ENCODE data around the gene BICDL1.

Gene BICDL1

GRCh38 chr12:120132054-120132836 lies 143.2 kb downstream of the BICDL1 start:
- peak; percentile 27 to 70 for DNase-seq

GRCh38 chr12:120132863-120133385 lies 143.9 kb downstream of the BICDL1 start:
- no peak for DNase-seq

DNA sequence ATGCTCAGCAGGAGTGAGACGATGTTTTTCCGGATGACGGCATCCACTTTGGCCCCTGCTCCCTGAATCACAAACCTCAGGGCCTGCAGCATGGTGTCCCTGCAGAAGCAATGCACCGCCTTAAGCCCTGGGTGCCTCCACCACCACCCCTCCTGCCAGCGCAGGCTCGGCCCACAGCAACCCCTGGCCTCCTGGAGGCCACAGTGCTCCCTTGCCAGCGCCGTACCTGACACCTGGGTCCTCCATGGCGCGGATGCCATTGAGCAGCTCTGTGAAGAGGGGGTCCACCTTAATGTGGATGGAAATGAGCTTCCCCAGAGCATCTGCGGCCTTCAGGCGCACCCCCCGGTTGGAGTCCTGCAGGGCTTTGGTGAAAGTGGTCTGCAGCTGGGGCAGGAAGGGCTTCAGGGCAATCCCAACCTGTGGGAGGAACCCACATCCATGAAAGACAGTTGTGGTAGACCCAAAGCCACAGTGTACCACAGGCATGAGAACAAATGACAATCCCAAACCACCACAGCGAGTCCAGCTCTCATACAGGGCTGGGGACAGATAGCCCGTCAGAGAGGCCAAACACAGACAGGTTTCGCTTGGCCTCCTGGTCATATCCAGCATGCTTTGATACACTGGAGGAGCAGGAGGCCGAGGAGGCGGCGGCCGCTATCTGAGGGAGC lies 145.4 kb downstream of the BICDL1 start:
- DNase-seq, result no peak

- no peak for DNase-seq
Observed at GRCh38 chr12:120136093-120136770, 147.2 kb downstream of the BICDL1 start.

DNA sequence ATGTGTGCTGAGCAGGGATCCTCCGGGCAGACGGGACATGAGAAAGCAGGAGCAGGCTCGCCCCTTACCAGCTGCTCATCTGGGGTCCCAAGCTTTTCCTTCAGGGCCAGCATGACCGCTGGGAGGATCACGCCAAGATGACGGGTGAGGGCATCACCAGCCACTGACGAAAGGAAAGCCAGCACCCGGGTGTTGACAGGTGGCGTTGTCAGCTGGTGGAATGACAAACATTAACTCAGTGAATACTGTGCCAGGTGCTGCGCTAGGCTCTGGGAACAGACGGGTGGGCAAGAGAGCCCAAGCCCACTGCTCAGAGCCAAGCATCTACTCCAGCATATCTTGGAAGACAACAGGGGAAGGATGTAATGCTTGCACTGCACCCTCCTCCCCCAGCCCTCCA lies 148.8 kb downstream of the BICDL1 start:
- DNase-seq, result no peak

GRCh38 chr12:120138366-120138765 lies 149.3 kb downstream of the BICDL1 start:
- DNase-seq, result no peak

GRCh38 chr12:120139958-120140357 lies 150.9 kb downstream of the BICDL1 start:
- DNase-seq, result no peak

DNA sequence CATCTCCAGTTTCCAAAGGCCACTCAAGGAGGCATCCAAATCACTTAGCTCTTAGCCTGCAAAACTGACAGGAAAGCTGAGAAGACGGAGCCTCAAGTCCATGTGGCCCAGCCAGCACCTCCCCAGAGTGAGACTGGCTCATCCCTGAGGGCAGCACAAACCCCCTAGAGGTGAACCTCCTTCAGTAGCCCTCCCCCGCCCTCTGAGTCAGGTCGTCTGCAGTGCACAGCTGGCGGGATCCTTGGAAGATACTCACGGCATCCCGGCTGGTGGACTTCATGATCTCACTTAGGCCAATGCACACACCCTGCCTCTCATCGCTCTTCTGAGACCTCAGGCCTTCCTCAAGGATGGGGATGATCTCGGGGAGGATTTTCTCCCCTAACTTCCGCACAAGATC lies 151.6 kb downstream of the BICDL1 start:
- DNase-seq, result no peak

DNA sequence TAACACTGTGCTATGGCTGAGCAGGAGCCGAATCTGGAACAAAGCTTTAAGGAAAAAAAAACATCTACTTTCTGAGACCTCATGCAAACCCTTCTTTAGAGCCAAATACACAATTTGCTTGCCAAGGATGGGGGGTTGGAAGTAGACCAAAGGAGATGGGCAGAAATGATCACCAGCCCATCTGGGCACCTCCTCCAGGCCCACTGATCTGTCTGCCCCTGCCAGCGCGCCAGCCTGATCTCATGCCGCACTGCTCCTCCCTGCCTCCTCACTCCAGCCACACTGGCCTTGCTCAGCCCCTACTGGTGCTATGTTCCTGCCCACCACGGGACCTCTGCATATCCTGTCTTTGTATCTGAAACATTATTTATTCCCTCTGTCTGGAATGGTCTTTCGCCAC lies 152.3 kb downstream of the BICDL1 start:
- no peak for DNase-seq

DNA sequence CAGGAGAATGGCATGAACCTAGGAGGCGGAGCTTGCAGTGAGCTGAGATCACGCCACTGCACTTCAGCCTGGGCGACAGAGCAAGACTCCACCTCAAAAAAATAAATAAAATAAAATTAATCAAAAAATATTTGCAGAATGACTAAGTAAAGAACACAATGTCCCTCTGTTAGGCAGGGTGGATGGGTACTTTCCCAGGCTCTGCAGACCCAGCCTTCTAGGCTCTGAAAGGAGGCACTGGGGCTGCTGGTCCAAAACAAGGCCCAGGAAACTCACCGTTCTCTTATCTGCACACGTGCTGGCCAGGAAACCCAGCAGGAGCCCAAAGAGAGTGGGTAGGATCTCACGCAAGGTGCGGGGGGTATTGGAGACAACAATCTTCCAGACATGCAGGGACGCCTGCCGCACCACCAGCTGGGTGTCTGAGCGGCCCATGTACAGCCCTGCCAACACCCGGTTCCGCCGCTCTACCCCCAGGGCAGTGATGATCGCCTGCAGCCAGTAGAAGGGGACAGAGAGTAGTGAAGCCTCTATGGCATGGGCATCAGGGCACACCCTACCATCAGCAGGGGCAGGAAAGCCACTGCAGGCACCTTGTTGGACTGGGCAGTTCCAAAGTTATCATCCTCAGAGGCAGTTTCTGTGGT lies 153.3 kb downstream of the BICDL1 start:
- DNase-seq, result no peak

All from NCI-H2081 (cell line).